OCI-LY7 (cell line): ENCODE measurements around the gene ADPRM. TPM values are rescaled to one million over a fixed set of nuclear protein-coding genes. Genes with fewer than 3 reads are reported as not detected.

Experiments used
- BruUV-seq: library from RNA; stranded (reverse); fragments of 400-500 nt; replicated peaks from 2 replicates; lab custom pipeline; 2021; lab: Mats Ljungman, UMichigan
- CTCF ChIA-PET: fragments of 300-600 bp; sonication (Branson Sonifier 250); formaldehyde crosslinking; loops from one replicate; lab custom pipeline; 2022; ENCODE audit warnings: antibody characterized with exemption; ENCODE audit not compliant: unreplicated experiment; lab: Charles Lee
- POLR2A ChIA-PET: fragments of 300-600 bp; sonication (Branson Sonifier 250); formaldehyde crosslinking; loops from one replicate; lab custom pipeline; 2022; ENCODE audit warnings: antibody characterized with exemption; lab: Charles Lee
- DNase-seq: peaks from one replicate; pipeline ENCODE4 v3.0.0-alpha.2; 2015; ENCODE audit warnings: low spot score
- H2AFZ ChIP-seq: fragments of 200-600 bp; sonication (generic), shearing (Covaris generic); 2 replicates; pipeline ENCODE4 v1.6.1; 2014; ENCODE audit warnings: mild to moderate bottlenecking, antibody characterized with exemption, low read length, moderate library complexity
- H3K27ac ChIP-seq: fragments of 200-600 bp; sonication (generic); 2 replicates; pipeline ENCODE4 v1.5.1; 2014; ENCODE audit warnings: mixed run types, low read depth, mild to moderate bottlenecking, moderate library complexity, low read length, inconsistent platforms; ENCODE audit not compliant: poor library complexity, severe bottlenecking
- H3K36me3 ChIP-seq: fragments of 200-600 bp; sonication (generic); 2 replicates; pipeline ENCODE4 v1.6.1; 2014; ENCODE audit warnings: mild to moderate bottlenecking, antibody characterized with exemption, low read length, moderate library complexity, mixed read lengths; ENCODE audit not compliant: insufficient read depth
- H3K4me1 ChIP-seq: fragments of 200-600 bp; sonication (generic); 2 replicates; pipeline ENCODE4 v1.5.1; 2014; ENCODE audit warnings: mild to moderate bottlenecking, low read length; ENCODE audit not compliant: insufficient read depth, poor library complexity, severe bottlenecking
- H3K4me2 ChIP-seq: fragments of 200-600 bp; sonication (generic); 2 replicates; pipeline ENCODE4 v1.6.1; 2014; ENCODE audit warnings: mild to moderate bottlenecking, low read length
- H3K4me3 ChIP-seq: fragments of 200-600 bp; sonication (generic); 2 replicates; pipeline ENCODE4 v1.5.1; 2014; ENCODE audit warnings: mild to moderate bottlenecking, low read depth, low read length; ENCODE audit not compliant: poor library complexity, severe bottlenecking
- H3K79me2 ChIP-seq: fragments of 200-600 bp; sonication (generic); 2 replicates; pipeline ENCODE4 v1.6.1; 2016; ENCODE audit warnings: low read depth, mild to moderate bottlenecking, low read length, moderate library complexity, mixed read lengths; ENCODE audit not compliant: insufficient read depth
- H3K9me2 ChIP-seq: fragments of 200-600 bp; sonication (generic); 2 replicates; pipeline ENCODE4 v1.6.1; 2016; ENCODE audit warnings: mild to moderate bottlenecking, low read length, mixed read lengths; ENCODE audit not compliant: insufficient read depth
- H3K9me3 ChIP-seq: fragments of 200-600 bp; sonication (generic); 2 replicates; pipeline ENCODE4 v1.6.1; 2014; ENCODE audit warnings: mild to moderate bottlenecking, mixed run types, low read length, mixed read lengths
- H4K20me1 ChIP-seq: fragments of 200-600 bp; sonication (generic); 2 replicates; pipeline ENCODE4 v1.6.1; 2014; ENCODE audit warnings: mild to moderate bottlenecking, antibody characterized with exemption, low read length, moderate library complexity, mixed read lengths; ENCODE audit not compliant: insufficient read depth
- EZH2phosphoT487 ChIP-seq: fragments of 200-600 bp; sonication (generic); IDR thresholded peaks from 2 replicates; pipeline ENCODE4 v1.6.1; 2018; ENCODE audit warnings: low read depth, borderline replicate concordance, mild to moderate bottlenecking, mixed run types, antibody characterized with exemption, low read length, moderate library complexity, mixed read lengths
- intact Hi-C: fragments of 100-400 bp; cut with micrococcal nuclease; formaldehyde crosslinking; loops from one replicate; pipeline ENCODE4 v1.10.0; 2022; ENCODE audit not compliant: unreplicated experiment
- total RNA-seq, 2 experiments: library from RNA; depleted of rRNA in 1 of 2; stranded (reverse); fragments of >200 nt in 1 of 2; shearing (Covaris generic) in 1 of 2; gene quantifications; 2 replicates each; pipeline ENCODE4 v1.2.3, GENCODE V29; 2014 to 2022
- TF ChIP-seq, protein P1 (sequence below): fragments of 200-600 bp; sonication (generic); conservative IDR thresholded peaks from 2 replicates; pipeline ENCODE4 v1.5.1; 2014; ENCODE audit warnings: mild to moderate bottlenecking, antibody characterized with exemption, low read length, moderate library complexity, mixed read lengths

Gene ADPRM
- total RNA-seq, 2 experiments from 2014 or later: 5.5 to 7.0 TPM

DNA sequence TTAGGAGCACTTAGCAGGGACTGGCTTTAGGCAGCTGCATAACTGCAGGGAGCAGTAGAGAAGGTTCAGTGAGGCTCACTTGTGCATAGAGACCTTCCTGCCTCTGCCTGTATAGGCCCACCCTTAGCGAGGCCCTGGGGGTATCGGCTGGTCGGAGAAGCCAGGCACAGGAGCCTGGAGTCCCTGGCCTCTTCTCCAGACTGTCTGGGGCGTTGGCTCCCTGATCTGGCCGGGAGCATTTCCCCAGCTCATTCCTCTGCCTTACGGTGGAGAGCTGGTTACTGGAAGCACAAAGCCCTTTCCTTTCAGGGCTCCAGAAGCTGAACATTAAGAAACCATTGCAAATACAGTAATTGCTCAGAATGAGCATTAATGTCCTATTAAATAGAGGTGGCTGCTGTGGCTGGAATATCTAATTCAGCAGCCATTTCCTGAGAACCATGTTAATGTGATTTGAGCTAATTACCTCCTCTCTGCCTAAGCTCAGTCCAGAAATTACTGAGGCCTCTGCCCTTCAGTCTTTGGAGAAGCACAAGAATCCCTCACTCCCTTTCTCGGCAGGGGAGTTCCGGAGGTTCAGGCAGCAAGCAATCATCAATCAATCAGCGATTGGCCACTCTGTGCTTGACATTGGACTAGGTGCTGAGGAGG, 51.3 kb downstream of the ADPRM start:
- BruUV-seq: no TSS peak
- Histone ChIP-seq H3K36me3 (no peaks in the 10 kb centered on the region), H2AFZ (no peak overlapping the region), H4K20me1 (no peaks in the 10 kb centered on the region), H3K27ac (no peak overlapping the region), H3K9me3 (no peaks in the 10 kb centered on the region), H3K79me2 (no peaks in the 10 kb centered on the region), H3K4me3 (no peak overlapping the region), H3K4me1 (no peaks in the 10 kb centered on the region), H3K9me2 (no peaks in the 10 kb centered on the region), H3K4me2 (no peak overlapping the region)
- POLR2A ChIA-PET: no interaction called here
- TF ChIP-seq EZH2phosphoT487: no peak
- TF ChIP-seq, protein P1, sequence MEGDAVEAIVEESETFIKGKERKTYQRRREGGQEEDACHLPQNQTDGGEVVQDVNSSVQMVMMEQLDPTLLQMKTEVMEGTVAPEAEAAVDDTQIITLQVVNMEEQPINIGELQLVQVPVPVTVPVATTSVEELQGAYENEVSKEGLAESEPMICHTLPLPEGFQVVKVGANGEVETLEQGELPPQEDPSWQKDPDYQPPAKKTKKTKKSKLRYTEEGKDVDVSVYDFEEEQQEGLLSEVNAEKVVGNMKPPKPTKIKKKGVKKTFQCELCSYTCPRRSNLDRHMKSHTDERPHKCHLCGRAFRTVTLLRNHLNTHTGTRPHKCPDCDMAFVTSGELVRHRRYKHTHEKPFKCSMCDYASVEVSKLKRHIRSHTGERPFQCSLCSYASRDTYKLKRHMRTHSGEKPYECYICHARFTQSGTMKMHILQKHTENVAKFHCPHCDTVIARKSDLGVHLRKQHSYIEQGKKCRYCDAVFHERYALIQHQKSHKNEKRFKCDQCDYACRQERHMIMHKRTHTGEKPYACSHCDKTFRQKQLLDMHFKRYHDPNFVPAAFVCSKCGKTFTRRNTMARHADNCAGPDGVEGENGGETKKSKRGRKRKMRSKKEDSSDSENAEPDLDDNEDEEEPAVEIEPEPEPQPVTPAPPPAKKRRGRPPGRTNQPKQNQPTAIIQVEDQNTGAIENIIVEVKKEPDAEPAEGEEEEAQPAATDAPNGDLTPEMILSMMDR: no peak
- intact Hi-C loops: no loop called here
- DNase-seq: no peak
- CTCF ChIA-PET: no interaction called here

- H3K9me2 ChIP-seq: no peaks in the 10 kb centered on the region
- H3K79me2 ChIP-seq: no peaks in the 10 kb centered on the region
- H3K27ac ChIP-seq: no peak overlapping the region
- no TSS peak for BruUV-seq
- no peak overlapping the region for H2AFZ ChIP-seq
- TF ChIP-seq EZH2phosphoT487: no peak
- TF ChIP-seq, protein P1: no peak
- H3K4me1 ChIP-seq: no peaks in the 10 kb centered on the region
- H3K4me2 ChIP-seq: no peak overlapping the region
- DNase-seq: no peak
- POLR2A ChIA-PET: no interaction called here
- H3K4me3 ChIP-seq: no peak overlapping the region
- intact Hi-C loops: no loop called here
- no peaks in the 10 kb centered on the region for H3K9me3 ChIP-seq
- no peaks in the 10 kb centered on the region for H4K20me1 ChIP-seq
- no peaks in the 10 kb centered on the region for H3K36me3 ChIP-seq
- CTCF ChIA-PET: no interaction called here
Measured at GRCh38 chr17:10750210-10750609, 52.8 kb downstream of the ADPRM start.

- Histone ChIP-seq H3K27ac (no peak overlapping the region), H3K9me2 (no peaks in the 10 kb centered on the region), H3K4me3 (no peak overlapping the region), H3K4me2 (no peak overlapping the region), H3K36me3 (no peaks in the 10 kb centered on the region), H3K9me3 (no peaks in the 10 kb centered on the region), H3K79me2 (no peaks in the 10 kb centered on the region), H2AFZ (no peak overlapping the region), H3K4me1 (no peaks in the 10 kb centered on the region), H4K20me1 (no peaks in the 10 kb centered on the region)
- DNase-seq: no peak
- no TSS peak for BruUV-seq
- ChIA-PET CTCF (no interaction called here), POLR2A (no interaction called here)
- intact Hi-C loops: no loop called here
- TF ChIP-seq EZH2phosphoT487: no peak
- TF ChIP-seq, protein P1: no peak
Measured at GRCh38 chr17:10751563-10751962, 54.2 kb downstream of the ADPRM start.
